ENCODE data around the gene FBLN5.
A peak's percentile ranks its signal among the peaks of the same experiment; 100 is the strongest.

FBLN5 gene

DNA sequence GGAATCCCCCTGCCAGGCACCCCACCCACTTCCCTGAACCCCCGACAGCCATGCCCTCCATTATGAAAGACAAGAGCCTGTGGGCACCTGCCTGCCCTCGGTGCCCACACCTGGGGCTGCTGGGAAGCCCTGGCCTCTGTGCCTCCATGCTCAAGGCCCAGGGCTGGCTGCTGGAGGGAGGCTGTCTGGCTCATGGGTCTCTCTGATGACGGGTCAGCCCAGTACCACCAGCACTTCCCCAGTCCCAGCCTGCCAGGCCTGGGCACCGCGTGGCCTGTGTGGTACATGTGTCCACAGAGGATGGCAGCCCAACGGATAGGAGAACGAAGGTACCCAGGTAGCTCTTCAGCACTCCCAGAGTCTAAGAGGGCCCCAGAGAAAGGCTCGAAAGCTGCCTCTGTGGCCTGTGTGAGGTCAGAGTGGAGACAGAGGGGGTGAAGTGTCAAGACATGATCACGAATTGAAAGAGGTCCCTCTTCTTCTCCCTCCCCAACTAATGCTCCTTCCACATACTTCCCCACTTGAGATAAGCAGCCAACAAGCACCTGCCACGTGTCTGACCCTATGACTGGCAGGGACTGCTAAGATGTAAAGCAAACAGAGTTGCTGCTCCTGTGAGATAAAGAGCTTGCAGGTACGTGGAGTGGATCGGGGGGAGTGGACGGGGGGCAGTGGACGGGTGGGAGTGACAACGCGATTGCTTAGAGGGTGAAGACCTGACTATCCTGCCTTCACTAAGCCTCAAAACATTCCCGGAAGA lies 21.2 kb downstream of the FBLN5 start:
- peaks cover 5% of the 10 kb centered on the region for H3K4me1 ChIP-seq (ENCODE audit: control insufficient read depth, insufficient read depth, low read length)
- H3K27me3 ChIP-seq (ENCODE audit: control insufficient read depth in 1 of 2, insufficient read depth in 2 of 2, low read length in 2 of 2) = no peaks in the 10 kb centered on the region
- H3K9ac ChIP-seq (ENCODE audit: low read length in 2 of 2) = no peak overlapping the region
- no peak overlapping the region for H3K27ac ChIP-seq (ENCODE audit: low read length)
- no peak overlapping the region for H3K4me3 ChIP-seq (ENCODE audit: low read length in 2 of 2)
- no peaks in the 10 kb centered on the region for H3K36me3 ChIP-seq (ENCODE audit: control insufficient read depth in 2 of 2, insufficient read depth in 2 of 2, low read length in 2 of 2)
- no peaks in the 10 kb centered on the region for H3K9me3 ChIP-seq (ENCODE audit: control insufficient read depth in 2 of 2, low read length in 2 of 2)

DNA sequence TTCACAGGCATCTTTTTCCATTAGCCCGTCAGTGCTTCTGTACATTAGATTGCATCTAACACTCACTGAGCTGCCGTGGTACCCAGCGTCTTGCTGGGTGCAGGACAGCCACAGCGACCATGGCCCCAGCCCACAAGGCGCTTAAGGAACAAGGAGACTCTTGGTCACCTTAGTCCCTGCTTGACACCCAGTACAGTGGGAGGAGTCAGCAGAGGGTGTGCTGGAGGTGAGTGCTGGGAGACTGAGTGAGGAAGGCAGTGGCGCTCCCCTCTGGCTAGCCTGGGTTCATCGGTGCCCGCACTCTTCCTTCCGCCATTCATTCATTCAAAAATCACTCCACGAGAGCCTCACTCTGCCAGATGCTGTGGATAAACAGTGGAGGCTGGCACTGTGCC lies 21.8 kb downstream of the FBLN5 start:
- Histone ChIP-seq H3K9ac (ENCODE audit: low read length in 2 of 2) (no peak overlapping the region), H3K27me3 (ENCODE audit: control insufficient read depth in 1 of 2, insufficient read depth in 2 of 2, low read length in 2 of 2) (no peaks in the 10 kb centered on the region), H3K36me3 (ENCODE audit: control insufficient read depth in 2 of 2, insufficient read depth in 2 of 2, low read length in 2 of 2) (no peaks in the 10 kb centered on the region), H3K4me1 (ENCODE audit: control insufficient read depth, insufficient read depth, low read length) (peaks cover 5% of the 10 kb centered on the region), H3K27ac (ENCODE audit: low read length) (no peak overlapping the region), H3K4me3 (ENCODE audit: low read length in 2 of 2) (no peak overlapping the region), H3K9me3 (ENCODE audit: control insufficient read depth in 2 of 2, low read length in 2 of 2) (no peaks in the 10 kb centered on the region)

DNA sequence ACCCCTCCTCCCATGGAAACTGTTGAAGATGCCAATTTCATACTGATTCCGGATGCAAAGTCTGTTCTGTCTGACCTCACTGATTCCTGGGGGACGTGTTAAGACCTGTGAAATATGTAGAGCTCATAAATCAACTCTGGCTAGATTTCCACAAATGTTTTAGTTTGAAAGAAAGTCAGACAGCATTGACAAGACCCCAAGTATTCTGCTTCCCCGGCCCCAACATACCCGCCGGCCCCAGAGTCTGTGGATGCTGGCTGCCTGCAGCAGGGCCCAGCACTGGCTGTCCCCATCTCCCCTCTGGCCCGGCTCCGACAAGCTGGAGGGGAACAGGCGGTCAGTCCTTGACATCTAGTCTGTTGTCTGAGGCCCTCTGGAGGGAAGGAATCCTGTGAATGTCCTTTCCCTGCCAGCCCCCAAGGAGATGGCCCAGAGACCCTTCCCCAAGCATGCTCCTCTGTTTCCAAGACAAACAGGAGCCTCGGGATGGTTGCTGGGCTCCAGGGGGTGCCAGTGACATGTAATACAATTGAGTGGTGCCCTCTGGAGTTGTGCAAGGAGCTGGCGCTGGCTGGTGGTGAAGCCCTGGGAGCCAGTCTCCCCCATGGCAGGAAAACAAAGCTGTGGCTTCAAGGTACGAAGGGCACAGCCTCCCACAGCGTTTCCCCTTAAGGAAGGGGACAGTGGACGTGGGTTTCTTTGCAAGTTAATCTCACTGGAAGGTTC lies 22.3 kb downstream of the FBLN5 start:
- no peaks in the 10 kb centered on the region for H3K36me3 ChIP-seq (ENCODE audit: control insufficient read depth in 2 of 2, insufficient read depth in 2 of 2, low read length in 2 of 2)
- H3K9ac ChIP-seq (ENCODE audit: low read length in 2 of 2) = no peak overlapping the region
- no peaks in the 10 kb centered on the region for H3K9me3 ChIP-seq (ENCODE audit: control insufficient read depth in 2 of 2, low read length in 2 of 2)
- H3K4me1 ChIP-seq (ENCODE audit: control insufficient read depth, insufficient read depth, low read length) = peaks cover 5% of the 10 kb centered on the region
- H3K27me3 ChIP-seq (ENCODE audit: control insufficient read depth in 1 of 2, insufficient read depth in 2 of 2, low read length in 2 of 2) = no peaks in the 10 kb centered on the region
- H3K27ac ChIP-seq (ENCODE audit: low read length) = no peak overlapping the region
- H3K4me3 ChIP-seq (ENCODE audit: low read length in 2 of 2) = no peak overlapping the region

DNA sequence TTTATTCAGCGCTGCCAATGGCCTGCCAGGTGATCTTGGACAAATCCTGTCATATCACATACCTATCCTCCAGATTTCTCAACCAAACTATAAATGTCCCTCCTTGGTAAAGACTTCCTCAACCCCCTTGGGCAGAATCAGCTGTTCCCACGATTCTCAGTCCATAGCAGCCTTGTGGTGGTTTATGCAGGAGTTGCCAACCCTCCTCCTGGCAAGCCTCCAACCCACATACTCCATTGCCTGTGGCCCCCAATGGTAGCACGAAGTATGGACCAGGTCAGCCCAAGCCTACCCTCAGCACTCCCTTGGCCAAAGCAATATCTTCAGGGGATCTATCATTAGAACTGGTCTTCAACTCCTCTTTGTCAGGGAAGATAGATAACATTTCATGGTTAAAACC lies 27.0 kb downstream of the FBLN5 start:
- H3K4me1 ChIP-seq (ENCODE audit: control insufficient read depth, insufficient read depth, low read length) = peaks cover 6% of the 10 kb centered on the region
- H3K36me3 ChIP-seq (ENCODE audit: control insufficient read depth in 2 of 2, insufficient read depth in 2 of 2, low read length in 2 of 2) = no peaks in the 10 kb centered on the region
- H3K9ac ChIP-seq (ENCODE audit: low read length in 2 of 2) = no peak overlapping the region
- H3K27ac ChIP-seq (ENCODE audit: low read length) = no peak overlapping the region
- no peaks in the 10 kb centered on the region for H3K27me3 ChIP-seq (ENCODE audit: control insufficient read depth in 1 of 2, insufficient read depth in 2 of 2, low read length in 2 of 2)
- H3K9me3 ChIP-seq (ENCODE audit: control insufficient read depth in 2 of 2, low read length in 2 of 2) = no peaks in the 10 kb centered on the region
- no peak overlapping the region for H3K4me3 ChIP-seq (ENCODE audit: low read length in 2 of 2)

DNA sequence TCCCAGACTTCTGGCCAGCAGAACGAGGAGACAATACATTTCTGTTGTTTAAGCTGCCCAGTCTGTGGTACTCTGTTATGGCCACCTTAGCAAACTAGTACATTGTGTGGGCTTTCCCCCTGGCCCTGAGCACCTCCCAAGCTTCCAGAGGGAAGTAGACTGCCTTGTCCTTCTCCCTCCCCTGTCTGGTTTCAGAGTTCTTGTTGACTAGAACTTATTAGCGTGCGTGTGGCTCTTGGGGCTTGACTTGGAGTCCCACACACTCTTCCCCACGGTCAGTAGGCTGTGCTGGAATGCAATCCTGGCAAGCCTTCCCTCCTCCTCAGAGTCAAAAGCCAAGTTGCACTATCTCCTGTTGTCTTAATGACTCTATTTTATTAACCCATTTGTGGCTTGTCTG lies 27.7 kb downstream of the FBLN5 start:
- Histone ChIP-seq H3K4me3 (ENCODE audit: low read length in 2 of 2) (no peak overlapping the region), H3K9ac (ENCODE audit: low read length in 2 of 2) (no peak overlapping the region), H3K36me3 (ENCODE audit: control insufficient read depth in 2 of 2, insufficient read depth in 2 of 2, low read length in 2 of 2) (no peaks in the 10 kb centered on the region), H3K4me1 (ENCODE audit: control insufficient read depth, insufficient read depth, low read length) (peaks cover 3% of the 10 kb centered on the region), H3K27ac (ENCODE audit: low read length) (no peak overlapping the region), H3K27me3 (ENCODE audit: control insufficient read depth in 1 of 2, insufficient read depth in 2 of 2, low read length in 2 of 2) (no peaks in the 10 kb centered on the region), H3K9me3 (ENCODE audit: control insufficient read depth in 2 of 2, low read length in 2 of 2) (no peaks in the 10 kb centered on the region)

DNA sequence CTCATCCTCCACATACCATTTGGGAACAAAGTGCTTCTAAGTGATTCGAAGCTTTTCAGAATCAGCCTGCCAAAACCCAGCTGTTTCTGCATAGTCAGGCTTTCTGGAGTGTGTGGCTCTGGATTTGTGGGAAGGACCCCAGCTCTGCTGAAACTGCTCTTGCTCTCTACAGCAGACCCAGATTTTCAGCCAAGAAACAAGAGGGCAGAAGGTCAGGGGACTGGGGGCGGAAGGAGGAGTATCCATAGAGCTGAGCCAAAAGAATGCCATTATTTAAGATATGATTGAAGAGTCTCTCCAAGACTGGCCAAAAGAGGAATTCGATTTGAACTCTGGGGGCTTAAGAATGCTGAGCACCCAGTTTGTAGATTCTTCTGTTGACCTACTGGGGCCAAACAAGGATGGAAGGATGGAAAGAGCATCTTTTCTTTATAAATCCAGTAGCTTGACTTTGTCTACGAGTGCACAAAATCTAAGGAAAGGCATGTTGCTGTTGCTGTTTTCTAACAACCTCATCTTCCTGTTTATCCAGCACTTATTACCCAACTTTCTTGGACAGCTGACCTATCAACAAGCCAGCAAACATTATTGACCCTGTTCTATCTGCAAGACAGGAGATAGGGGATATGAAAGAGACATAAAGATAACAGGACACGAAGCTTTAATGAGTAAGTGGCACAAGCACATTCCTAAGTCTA lies 29.2 kb downstream of the FBLN5 start:
- no peaks in the 10 kb centered on the region for H3K36me3 ChIP-seq (ENCODE audit: control insufficient read depth in 2 of 2, insufficient read depth in 2 of 2, low read length in 2 of 2)
- H3K27me3 ChIP-seq (ENCODE audit: control insufficient read depth in 1 of 2, insufficient read depth in 2 of 2, low read length in 2 of 2) = no peaks in the 10 kb centered on the region
- H3K4me3 ChIP-seq (ENCODE audit: low read length in 2 of 2) = no peak overlapping the region
- H3K27ac ChIP-seq (ENCODE audit: low read length) = peak overlapping the region; percentile 6
- H3K4me1 ChIP-seq (ENCODE audit: control insufficient read depth, insufficient read depth, low read length) = peaks cover 3% of the 10 kb centered on the region
- H3K9me3 ChIP-seq (ENCODE audit: control insufficient read depth in 2 of 2, low read length in 2 of 2) = no peaks in the 10 kb centered on the region
- H3K9ac ChIP-seq (ENCODE audit: low read length in 2 of 2) = no peak overlapping the region

DNA sequence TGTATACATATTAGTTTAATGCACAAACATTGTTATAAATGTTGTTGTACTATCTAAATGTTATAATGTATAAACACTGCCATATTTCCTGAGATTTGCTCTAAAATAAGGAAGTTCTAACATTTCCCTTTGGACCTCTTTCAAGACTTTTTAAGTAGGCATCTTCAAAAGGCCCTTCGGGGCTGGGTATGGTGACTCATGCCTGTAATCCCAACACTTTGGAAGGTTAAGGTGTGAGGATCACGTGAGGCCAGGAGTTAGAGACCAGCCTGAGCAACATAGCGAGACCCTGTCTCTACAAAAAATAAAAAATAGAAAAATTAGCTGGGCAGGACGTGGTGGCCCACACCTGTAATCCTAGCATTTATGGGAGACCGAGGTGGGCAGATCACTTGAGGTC lies 35.5 kb downstream of the FBLN5 start:
- Histone ChIP-seq H3K9ac (ENCODE audit: low read length in 2 of 2) (no peak overlapping the region), H3K4me3 (ENCODE audit: low read length in 2 of 2) (no peak overlapping the region), H3K9me3 (ENCODE audit: control insufficient read depth in 2 of 2, low read length in 2 of 2) (no peaks in the 10 kb centered on the region), H3K27me3 (ENCODE audit: control insufficient read depth in 1 of 2, insufficient read depth in 2 of 2, low read length in 2 of 2) (no peaks in the 10 kb centered on the region), H3K36me3 (ENCODE audit: control insufficient read depth in 2 of 2, insufficient read depth in 2 of 2, low read length in 2 of 2) (no peaks in the 10 kb centered on the region), H3K4me1 (ENCODE audit: control insufficient read depth, insufficient read depth, low read length) (no peaks in the 10 kb centered on the region), H3K27ac (ENCODE audit: low read length) (no peak overlapping the region)

DNA sequence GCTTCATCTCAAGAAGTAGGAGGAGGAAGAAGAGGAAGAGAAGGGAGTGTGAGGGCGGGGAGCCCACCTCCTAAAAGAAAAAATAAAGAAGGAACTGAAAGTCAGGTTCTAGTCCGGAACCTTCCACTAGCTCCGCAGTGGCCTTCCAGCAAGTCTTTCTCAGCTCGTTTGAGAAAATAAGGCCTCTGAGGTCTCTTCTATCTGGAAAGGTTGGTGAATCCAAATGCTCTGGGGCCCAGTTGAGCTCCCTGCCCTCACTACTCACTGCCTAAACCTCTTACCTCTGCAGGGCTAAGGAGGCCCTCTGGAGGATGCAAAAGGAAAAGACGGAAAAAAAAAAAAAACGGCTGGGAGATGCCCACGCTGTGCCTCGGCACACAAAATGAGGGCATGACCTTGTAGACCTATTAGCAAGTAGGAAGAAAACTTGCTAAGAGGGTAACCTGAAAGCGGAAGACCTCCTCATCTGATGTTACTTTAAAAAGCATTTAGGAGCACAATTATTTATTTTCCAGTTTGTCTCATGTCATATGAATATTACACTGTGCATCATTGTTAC lies 35.9 kb downstream of the FBLN5 start:
- no peak overlapping the region for H3K27ac ChIP-seq (ENCODE audit: low read length)
- H3K9me3 ChIP-seq (ENCODE audit: control insufficient read depth in 2 of 2, low read length in 2 of 2) = no peaks in the 10 kb centered on the region
- no peaks in the 10 kb centered on the region for H3K36me3 ChIP-seq (ENCODE audit: control insufficient read depth in 2 of 2, insufficient read depth in 2 of 2, low read length in 2 of 2)
- no peak overlapping the region for H3K4me3 ChIP-seq (ENCODE audit: low read length in 2 of 2)
- no peaks in the 10 kb centered on the region for H3K4me1 ChIP-seq (ENCODE audit: control insufficient read depth, insufficient read depth, low read length)
- H3K9ac ChIP-seq (ENCODE audit: low read length in 2 of 2) = no peak overlapping the region
- H3K27me3 ChIP-seq (ENCODE audit: control insufficient read depth in 1 of 2, insufficient read depth in 2 of 2, low read length in 2 of 2) = no peaks in the 10 kb centered on the region

DNA sequence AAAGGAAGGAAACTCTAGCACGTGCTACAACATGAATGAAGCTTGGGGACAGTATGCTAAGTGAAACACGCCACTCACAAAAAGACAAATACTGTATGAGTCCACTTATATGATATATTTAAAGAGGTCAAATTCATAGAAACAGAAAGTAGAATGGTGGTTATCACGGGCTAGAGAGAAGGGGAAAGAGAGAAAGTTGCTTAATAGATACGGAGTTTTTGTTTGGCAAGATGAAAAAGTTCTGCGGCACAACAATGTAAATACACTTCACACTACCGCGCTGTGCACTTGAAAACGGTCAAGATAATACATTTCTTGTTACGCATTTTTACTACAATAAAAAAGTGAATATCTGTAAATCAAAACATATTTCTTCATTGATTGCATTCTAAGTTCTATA lies 37.3 kb downstream of the FBLN5 start:
- Histone ChIP-seq H3K4me3 (ENCODE audit: low read length in 2 of 2) (no peak overlapping the region), H3K9ac (ENCODE audit: low read length in 2 of 2) (no peak overlapping the region), H3K27me3 (ENCODE audit: control insufficient read depth in 1 of 2, insufficient read depth in 2 of 2, low read length in 2 of 2) (no peaks in the 10 kb centered on the region), H3K27ac (ENCODE audit: low read length) (no peak overlapping the region), H3K4me1 (ENCODE audit: control insufficient read depth, insufficient read depth, low read length) (no peaks in the 10 kb centered on the region), H3K36me3 (ENCODE audit: control insufficient read depth in 2 of 2, insufficient read depth in 2 of 2, low read length in 2 of 2) (no peaks in the 10 kb centered on the region), H3K9me3 (ENCODE audit: control insufficient read depth in 2 of 2, low read length in 2 of 2) (no peaks in the 10 kb centered on the region)

DNA sequence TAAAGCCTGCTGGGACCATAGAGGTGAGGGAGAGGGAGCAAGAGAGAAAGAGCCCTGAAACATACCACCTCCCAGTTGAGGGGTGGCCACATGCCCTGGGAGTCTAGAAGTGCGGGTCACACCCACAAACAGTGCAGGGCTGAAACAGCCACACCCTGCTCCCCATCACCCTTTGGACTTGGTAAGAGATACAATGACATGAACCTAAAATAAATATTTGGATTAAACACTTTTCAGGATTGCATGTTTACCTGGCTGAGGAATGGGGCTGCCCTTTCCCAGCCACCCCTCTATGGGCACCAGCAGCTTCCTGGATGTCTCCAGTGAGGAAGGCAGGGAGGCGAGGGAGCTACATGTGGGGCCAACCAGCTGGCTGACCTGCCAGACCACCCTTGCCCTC lies 41.1 kb downstream of the FBLN5 start:
- H3K27me3 ChIP-seq (ENCODE audit: control insufficient read depth in 1 of 2, insufficient read depth in 2 of 2, low read length in 2 of 2) = no peaks in the 10 kb centered on the region
- H3K27ac ChIP-seq (ENCODE audit: low read length) = no peak overlapping the region
- H3K4me3 ChIP-seq (ENCODE audit: low read length in 2 of 2) = no peak overlapping the region
- H3K36me3 ChIP-seq (ENCODE audit: control insufficient read depth in 2 of 2, insufficient read depth in 2 of 2, low read length in 2 of 2) = no peaks in the 10 kb centered on the region
- H3K9me3 ChIP-seq (ENCODE audit: control insufficient read depth in 2 of 2, low read length in 2 of 2) = no peaks in the 10 kb centered on the region
- peaks cover 3% of the 10 kb centered on the region for H3K4me1 ChIP-seq (ENCODE audit: control insufficient read depth, insufficient read depth, low read length)
- no peak overlapping the region for H3K9ac ChIP-seq (ENCODE audit: low read length in 2 of 2)

Data from stomach smooth muscle (tissue), 2 donors.